ENCODE results near the gene AGPAT1. TPM values are rescaled to one million over a fixed set of nuclear protein-coding genes. Genes with fewer than 3 reads are reported as not detected.
A peak's percentile ranks its signal among the peaks of the same experiment; 100 is the strongest.

The AGPAT1 gene
- total and polyA plus RNA-seq, 2 of the 13 experiments (the other 11 are each of a cell fraction or from before 2014, with no cell fraction given) = 51.3 to 139 TPM

- Histone ChIP-seq H3K9me3 (ENCODE audit: low read length) (no peaks in the 10 kb centered on the region), H3K4me1 (ENCODE audit: insufficient read depth, low read length) (peaks cover 67% of the 10 kb centered on the region), H3K27me3 (ENCODE audit: control insufficient read depth in 1 of 2, insufficient read depth in 2 of 2, low read length in 2 of 2) (no peaks in the 10 kb centered on the region; a peak in 1 of 5 replicates), H3K27ac (ENCODE audit: extremely low read length, insufficient read depth, low read length) (peak overlapping the region; percentile 98), H3K36me3 (replicated peaks in 1 of 2; ENCODE audit: control insufficient read depth in 1 of 2, insufficient read depth in 2 of 2, low read length in 2 of 2) (no peaks in the 10 kb centered on the region), H3K9ac (ENCODE audit: insufficient read depth, low read depth, low read length) (peak overlapping the region; percentile 99), H2AFZ (ENCODE audit: low read length) (no peak overlapping the region), H3K4me2 (ENCODE audit: low read depth, low read length) (peak overlapping the region; percentile 99), H3K79me2 (ENCODE audit: insufficient read depth, low read length) (peaks cover 5% of the 10 kb centered on the region), H4K20me1 (ENCODE audit: insufficient read depth, low read length) (no peaks in the 10 kb centered on the region), H3K4me3 (replicated peaks in 1 of 3; ENCODE audit: insufficient read depth in 1 of 3, low read depth in 2 of 3, low read length in 3 of 3) (peak overlapping the region in 2 of 3 experiments; percentile 94 to 96; a peak in 4 of 6 replicates)
- 0% methylated on average over 8 of the region's 25 CpGs for WGBS (ENCODE audit: low lambda C conversion rate)
- ChIA-PET CTCF (ENCODE audit: low intra/inter-chr PET ratio, low total read pairs) (interaction anchor here (1.0 to 1.7 kb wide), 2 partner anchors 41 to 77 kb away, joined by 4 to 11 read pairs; partner anchors contain the start of gene PPT2), POLR2A (interaction anchor here (0.6 to 3.0 kb wide), 23 partner anchors 9 to 1259 kb away, joined by 3 to 82 read pairs (median 4); partner anchors contain the start of genes AGPAT1, ATF6B, DXO and FKBPL)
- peak; percentile 99 for DNase-seq (ENCODE audit: low spot score)
- intact Hi-C loops (cut with micrococcal nuclease; ENCODE audit: unreplicated experiment) = loop anchor here (1.0 to 5.0 kb wide), 4 partner anchors 17 to 78 kb away; partner anchors contain the start of genes PPT2 and RNF5
- no peak for ATAC-seq
- no peak for FAIRE-seq
- no TSS peak for BruUV-seq (replicated peaks)
- in situ Hi-C loops (cut with HindIII; ENCODE audit: extremely low pct_ligation_motif_present, low pct_unique_long_range_greater_than_20kb) = no loop called here
- TF ChIP-seq NFE2 (CRISPR knock-in tag; IDR thresholded peaks at IDR 0.05) (no peak), ZNF335 (CRISPR knock-in tag; IDR thresholded peaks at IDR 0.05) (no peak), ZNF513 (CRISPR knock-in tag; conservative IDR thresholded peaks at IDR 0.05) (no peak), SIN3A (IDR thresholded peaks at IDR 0.05; ENCODE audit: borderline replicate concordance, low read depth, low read length) (peak; percentile 80; the same call in 1 of the 2 replicates), PHF5A (CRISPR knock-in tag; IDR thresholded peaks at IDR 0.05; ENCODE audit: low read depth, unreplicated experiment) (peak; percentile 60), NR2F6 (IDR thresholded peaks at IDR 0.05) (no peak; the same call in 1 of the 2 replicates), NR2F6 (CRISPR knock-in tag; IDR thresholded peaks at IDR 0.05) (peak; percentile 8; the same call in 1 of the 2 replicates), CBX1 (IDR thresholded peaks at IDR 0.05; ENCODE audit: low read depth) (no peak), ZBTB1 (CRISPR knock-in tag; IDR thresholded peaks at IDR 0.05; ENCODE audit: borderline replicate concordance) (no peak), ZNF768 (CRISPR knock-in tag; IDR thresholded peaks at IDR 0.05) (no peak), ZNF296 (CRISPR knock-in tag; conservative IDR thresholded peaks at IDR 0.05) (no peak), ZNF441 (CRISPR knock-in tag; IDR thresholded peaks at IDR 0.05; ENCODE audit: borderline replicate concordance) (no peak), ZNF34 (CRISPR knock-in tag; IDR thresholded peaks at IDR 0.05; ENCODE audit: borderline replicate concordance) (no peak), MLXIP (CRISPR knock-in tag; IDR thresholded peaks at IDR 0.05; ENCODE audit: borderline replicate concordance) (no peak)
- TF ChIP-seq, protein P1, sequence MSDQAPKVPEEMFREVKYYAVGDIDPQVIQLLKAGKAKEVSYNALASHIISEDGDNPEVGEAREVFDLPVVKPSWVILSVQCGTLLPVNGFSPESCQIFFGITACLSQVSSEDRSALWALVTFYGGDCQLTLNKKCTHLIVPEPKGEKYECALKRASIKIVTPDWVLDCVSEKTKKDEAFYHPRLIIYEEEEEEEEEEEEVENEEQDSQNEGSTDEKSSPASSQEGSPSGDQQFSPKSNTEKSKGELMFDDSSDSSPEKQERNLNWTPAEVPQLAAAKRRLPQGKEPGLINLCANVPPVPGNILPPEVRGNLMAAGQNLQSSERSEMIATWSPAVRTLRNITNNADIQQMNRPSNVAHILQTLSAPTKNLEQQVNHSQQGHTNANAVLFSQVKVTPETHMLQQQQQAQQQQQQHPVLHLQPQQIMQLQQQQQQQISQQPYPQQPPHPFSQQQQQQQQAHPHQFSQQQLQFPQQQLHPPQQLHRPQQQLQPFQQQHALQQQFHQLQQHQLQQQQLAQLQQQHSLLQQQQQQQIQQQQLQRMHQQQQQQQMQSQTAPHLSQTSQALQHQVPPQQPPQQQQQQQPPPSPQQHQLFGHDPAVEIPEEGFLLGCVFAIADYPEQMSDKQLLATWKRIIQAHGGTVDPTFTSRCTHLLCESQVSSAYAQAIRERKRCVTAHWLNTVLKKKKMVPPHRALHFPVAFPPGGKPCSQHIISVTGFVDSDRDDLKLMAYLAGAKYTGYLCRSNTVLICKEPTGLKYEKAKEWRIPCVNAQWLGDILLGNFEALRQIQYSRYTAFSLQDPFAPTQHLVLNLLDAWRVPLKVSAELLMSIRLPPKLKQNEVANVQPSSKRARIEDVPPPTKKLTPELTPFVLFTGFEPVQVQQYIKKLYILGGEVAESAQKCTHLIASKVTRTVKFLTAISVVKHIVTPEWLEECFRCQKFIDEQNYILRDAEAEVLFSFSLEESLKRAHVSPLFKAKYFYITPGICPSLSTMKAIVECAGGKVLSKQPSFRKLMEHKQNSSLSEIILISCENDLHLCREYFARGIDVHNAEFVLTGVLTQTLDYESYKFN (CRISPR knock-in tag; conservative IDR thresholded peaks at IDR 0.05) = peak; percentile 42; the same call in 1 of the 2 replicates
- TF ChIP-seq, protein P2, sequence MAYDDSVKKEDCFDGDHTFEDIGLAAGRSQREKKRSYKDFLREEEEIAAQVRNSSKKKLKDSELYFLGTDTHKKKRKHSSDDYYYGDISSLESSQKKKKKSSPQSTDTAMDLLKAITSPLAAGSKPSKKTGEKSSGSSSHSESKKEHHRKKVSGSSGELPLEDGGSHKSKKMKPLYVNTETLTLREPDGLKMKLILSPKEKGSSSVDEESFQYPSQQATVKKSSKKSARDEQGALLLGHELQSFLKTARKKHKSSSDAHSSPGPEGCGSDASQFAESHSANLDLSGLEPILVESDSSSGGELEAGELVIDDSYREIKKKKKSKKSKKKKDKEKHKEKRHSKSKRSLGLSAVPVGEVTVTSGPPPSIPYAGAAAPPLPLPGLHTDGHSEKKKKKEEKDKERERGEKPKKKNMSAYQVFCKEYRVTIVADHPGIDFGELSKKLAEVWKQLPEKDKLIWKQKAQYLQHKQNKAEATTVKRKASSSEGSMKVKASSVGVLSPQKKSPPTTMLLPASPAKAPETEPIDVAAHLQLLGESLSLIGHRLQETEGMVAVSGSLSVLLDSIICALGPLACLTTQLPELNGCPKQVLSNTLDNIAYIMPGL (CRISPR knock-in tag; IDR thresholded peaks at IDR 0.05; ENCODE audit: borderline replicate concordance in 1 of 2, low read depth in 1 of 2) = peak; percentile 71 to 79; a peak in 3 of 4 replicates
These were observed 19.7 kb upstream of the AGPAT1 start for GRCh38 chr6:32195652-32195901.
